GM23248 (cell line): ENCODE data around the gene KCNQ5. TPM values are rescaled to one million over a fixed set of nuclear protein-coding genes. Genes with fewer than 3 reads are reported as not detected.
A peak's percentile ranks its signal among the peaks of the same experiment; 100 is the strongest.

Experiments
- DNase-seq: peaks from one replicate; pipeline ENCODE4 v3.0.0-alpha.2; 2015
- H2AFZ ChIP-seq: fragments of 200-600 bp; sonication (generic); 2 replicates; pipeline ENCODE4 v1.6.1; 2016; ENCODE audit warnings: antibody characterized with exemption
- H3F3A ChIP-seq: fragments of 200-600 bp; sonication (generic); 2 replicates; pipeline ENCODE4 v1.6.1; 2016; ENCODE audit warnings: mild to moderate bottlenecking, antibody characterized with exemption, mixed run types; ENCODE audit not compliant: insufficient read depth
- H3K27ac ChIP-seq: fragments of 200-600 bp; sonication (generic); 2 replicates; pipeline ENCODE4 v1.5.1; 2016; ENCODE audit warnings: mild to moderate bottlenecking
- H3K27me3 ChIP-seq: fragments of 200-600 bp; sonication (generic); replicated peaks from 2 replicates; pipeline ENCODE4 v1.6.1; 2016; ENCODE audit warnings: mild to moderate bottlenecking; ENCODE audit not compliant: insufficient read depth
- H3K36me3 ChIP-seq: fragments of 200-600 bp; sonication (generic); 2 replicates; pipeline ENCODE4 v1.6.1; 2016; ENCODE audit warnings: low read depth, mild to moderate bottlenecking
- H3K4me1 ChIP-seq: fragments of 200-600 bp; sonication (generic); 2 replicates; pipeline ENCODE4 v1.6.1; 2016; ENCODE audit warnings: mild to moderate bottlenecking; ENCODE audit not compliant: insufficient read depth
- H3K4me2 ChIP-seq: fragments of 200-600 bp; sonication (generic); one replicate; pipeline ENCODE4 v1.6.1; 2016; ENCODE audit warnings: mild to moderate bottlenecking; ENCODE audit not compliant: unreplicated experiment
- H3K4me3 ChIP-seq: fragments of 200-600 bp; sonication (generic); 2 replicates; pipeline ENCODE4 v1.5.1; 2016; ENCODE audit warnings: mild to moderate bottlenecking
- H3K79me2 ChIP-seq: fragments of 200-600 bp; sonication (generic); 2 replicates; pipeline ENCODE4 v1.6.1; 2016; ENCODE audit warnings: mild to moderate bottlenecking; ENCODE audit not compliant: insufficient read depth
- H3K9ac ChIP-seq: fragments of 200-600 bp; sonication (generic); 2 replicates; pipeline ENCODE4 v1.6.1; 2016; ENCODE audit warnings: mild to moderate bottlenecking
- H3K9me2 ChIP-seq: fragments of 200-600 bp; sonication (generic); 2 replicates; pipeline ENCODE4 v1.6.1; 2016; ENCODE audit warnings: mixed run types, mild to moderate bottlenecking, moderate library complexity; ENCODE audit not compliant: insufficient read depth
- H3K9me3 ChIP-seq: fragments of 200-600 bp; sonication (generic); one replicate; pipeline ENCODE4 v1.6.1; 2017; ENCODE audit warnings: low read depth
- H4K20me1 ChIP-seq: fragments of 200-600 bp; sonication (generic); 2 replicates; pipeline ENCODE4 v1.6.0; 2016; ENCODE audit not compliant: insufficient read depth
- EZH2 ChIP-seq: fragments of 200-600 bp; sonication (generic); IDR thresholded peaks from 2 replicates; pipeline ENCODE4 v1.6.1; 2018; ENCODE audit warnings: antibody characterized with exemption, mild to moderate bottlenecking; ENCODE audit not compliant: insufficient read depth, poor library complexity, severe bottlenecking
- EZH2phosphoT487 ChIP-seq: fragments of 200-600 bp; sonication (generic); IDR thresholded peaks from 2 replicates; pipeline ENCODE4 v1.6.1; 2018; ENCODE audit warnings: antibody characterized with exemption, moderate library complexity, mild to moderate bottlenecking, low read depth; ENCODE audit not compliant: insufficient read depth
- WGBS, 2 experiments: methylation state at CpG; one replicate each; pipeline ENCODE4 v1.1.6; 2015 to 2017; ENCODE audit warnings: low lambda C conversion rate in 2 of 2, low coverage in 1 of 2; ENCODE audit errors: missing lambda C conversion rate in 2 of 2; 5-methylcytosine and 5-hydroxymethylcytosine counted together
- in situ Hi-C: fragments of 300-500 bp; cut with MboI; formaldehyde crosslinking; loops from 2 replicates; pipeline ENCODE4 v1.15.0; 2020
- polyA plus RNA-seq: library from polyadenylated mRNA; unstranded; fragments of >200 nt; fragmentation: Nextera tagmentation; extraction: Ambion mirVana; gene quantifications from 2 replicates; pipeline ENCODE4 v1.2.1, GENCODE V29; 2016
- total RNA-seq: library from RNA; depleted of rRNA; stranded (reverse); fragments of >200 nt; shearing (Covaris generic); gene quantifications from 2 replicates; pipeline ENCODE4 v1.2.3, GENCODE V29; 2014

KCNQ5 gene
- total and polyA plus RNA-seq, 2 experiments from 2014 or later, result 5.7 to 10.8 TPM

DNA sequence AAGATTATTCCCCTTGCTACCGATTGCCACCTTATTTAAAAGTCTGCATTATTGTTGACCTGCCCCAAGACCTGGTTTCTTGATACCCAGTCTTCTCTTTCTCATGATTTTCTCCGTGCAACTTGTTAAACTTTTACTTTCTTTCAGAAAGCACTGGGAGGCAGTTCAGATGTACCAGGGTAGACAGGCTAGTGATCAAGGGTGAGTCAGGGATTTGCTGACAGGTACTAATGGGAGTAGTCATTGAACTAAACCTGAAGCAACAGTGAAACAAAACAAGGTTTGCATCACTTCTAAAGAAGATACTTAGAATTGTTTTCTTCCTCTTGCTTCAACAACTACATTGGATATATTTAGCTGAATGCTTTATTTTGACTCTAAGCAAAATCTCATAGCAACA is 124.4 kb downstream of the KCNQ5 start:
- H3K79me2 ChIP-seq, result peaks cover 44% of the 10 kb centered on the region
- no peaks in the 10 kb centered on the region for H3K27me3 ChIP-seq
- no peaks in the 10 kb centered on the region for H4K20me1 ChIP-seq
- 36 to 46% methylated on average over 2 of the region's 2 CpGs for WGBS, 2 experiments
- H3K27ac ChIP-seq, result no peak overlapping the region
- H3K36me3 ChIP-seq, result no peaks in the 10 kb centered on the region
- H3K4me1 ChIP-seq, result peaks cover 16% of the 10 kb centered on the region
- no peak overlapping the region for H3K4me2 ChIP-seq
- H2AFZ ChIP-seq, result no peak overlapping the region
- no peaks in the 10 kb centered on the region for H3K9me3 ChIP-seq
- TF ChIP-seq EZH2 (no peak), EZH2phosphoT487 (no peak)
- H3K4me3 ChIP-seq, result no peak overlapping the region
- in situ Hi-C loops, result no loop called here
- peak; percentile 67 for DNase-seq
- H3K9ac ChIP-seq, result no peak overlapping the region
- no peaks in the 10 kb centered on the region for H3K9me2 ChIP-seq
- 0 out of 2 replicates have a peak, but pooled peaks cover 12% of the 10 kb centered on the region for H3F3A ChIP-seq

DNA sequence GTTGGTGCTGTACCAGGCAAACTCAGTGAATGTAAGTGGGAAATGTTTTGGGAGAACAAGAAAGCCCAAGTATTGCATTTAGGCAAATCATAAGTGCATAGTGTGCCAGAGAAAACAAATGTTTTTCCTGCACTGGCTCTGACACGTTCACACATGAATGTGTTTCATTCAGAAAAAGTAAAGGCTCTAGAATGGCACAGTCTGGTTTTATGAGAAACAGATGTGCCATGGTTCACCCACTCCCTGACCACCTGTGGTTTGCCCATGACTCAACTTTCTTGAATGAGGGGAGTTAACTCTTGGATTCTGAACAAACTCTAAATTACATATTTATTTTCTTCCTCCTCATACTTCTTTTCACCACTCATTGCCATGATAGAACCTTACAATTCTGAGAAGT is 126.9 kb downstream of the KCNQ5 start:
- Histone ChIP-seq H3K9me2 (no peaks in the 10 kb centered on the region), H3K27me3 (no peaks in the 10 kb centered on the region), H3K9ac (no peak overlapping the region), H3F3A (0 out of 2 replicates have a peak, but pooled peaks cover 12% of the 10 kb centered on the region), H3K9me3 (no peaks in the 10 kb centered on the region), H3K79me2 (peaks cover 43% of the 10 kb centered on the region), H4K20me1 (no peaks in the 10 kb centered on the region), H3K4me2 (no peak overlapping the region), H3K4me1 (peaks cover 16% of the 10 kb centered on the region), H3K4me3 (peak overlapping the region; percentile 15; the same call in 1 of the 2 replicates), H3K36me3 (no peaks in the 10 kb centered on the region), H3K27ac (peak overlapping the region; percentile 56), H2AFZ (no peak overlapping the region)
- WGBS, 2 experiments, result 0 to 5% methylated on average over 1 of the region's 1 CpG
- in situ Hi-C loops, result no loop called here
- DNase-seq, result peak; percentile 93
- TF ChIP-seq EZH2phosphoT487, result no peak
- TF ChIP-seq EZH2, result no peak

GRCh38 chr6:72755752-72756151 is 133.9 kb downstream of the KCNQ5 start:
- TF ChIP-seq EZH2 (no peak), EZH2phosphoT487 (no peak)
- peaks cover 51% of the 10 kb centered on the region for H3K79me2 ChIP-seq
- 55 to 70% methylated on average over 2 of the region's 2 CpGs for WGBS, 2 experiments
- DNase-seq, result no peak
- H3K36me3 ChIP-seq, result no peaks in the 10 kb centered on the region
- no peaks in the 10 kb centered on the region for H3K9me3 ChIP-seq
- no peaks in the 10 kb centered on the region for H4K20me1 ChIP-seq
- no peaks in the 10 kb centered on the region for H3F3A ChIP-seq
- in situ Hi-C loops, result no loop called here
- H2AFZ ChIP-seq, result no peak overlapping the region
- peaks cover 18% of the 10 kb centered on the region for H3K4me1 ChIP-seq
- no peaks in the 10 kb centered on the region for H3K27me3 ChIP-seq
- H3K4me3 ChIP-seq, result no peak overlapping the region
- no peak overlapping the region for H3K27ac ChIP-seq
- H3K9me2 ChIP-seq, result no peaks in the 10 kb centered on the region
- H3K9ac ChIP-seq, result no peak overlapping the region
- H3K4me2 ChIP-seq, result no peak overlapping the region

DNA sequence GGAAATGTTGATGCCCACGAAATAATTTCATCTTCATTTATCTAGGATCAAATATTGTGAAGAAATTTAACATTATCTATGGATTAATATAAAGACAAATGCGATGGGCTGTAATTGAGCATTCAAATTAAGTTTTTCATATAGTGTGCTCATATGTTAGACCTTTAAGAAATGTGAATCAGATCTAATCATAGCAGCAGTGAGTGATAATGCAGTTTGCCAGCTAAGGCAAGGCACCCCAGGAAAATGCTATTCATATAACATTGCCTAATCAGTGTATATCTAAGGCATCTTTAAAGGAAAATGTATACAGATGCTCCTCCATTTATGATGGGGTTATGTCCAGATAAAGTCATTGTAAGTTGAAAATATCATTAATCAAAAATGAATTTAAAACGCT is 135.2 kb downstream of the KCNQ5 start:
- H3K79me2 ChIP-seq, result peaks cover 47% of the 10 kb centered on the region
- no peaks in the 10 kb centered on the region for H3K27me3 ChIP-seq
- H3K9ac ChIP-seq, result no peak overlapping the region
- WGBS, 2 experiments, result 70 to 73% methylated on average over 3 of the region's 3 CpGs
- in situ Hi-C loops, result no loop called here
- H3K9me2 ChIP-seq, result no peaks in the 10 kb centered on the region
- H2AFZ ChIP-seq, result no peak overlapping the region
- H3K36me3 ChIP-seq, result no peaks in the 10 kb centered on the region
- H3K4me3 ChIP-seq, result no peak overlapping the region
- H4K20me1 ChIP-seq, result no peaks in the 10 kb centered on the region
- TF ChIP-seq EZH2, result no peak
- TF ChIP-seq EZH2phosphoT487, result no peak
- H3F3A ChIP-seq, result no peaks in the 10 kb centered on the region
- peak; percentile 48 for DNase-seq
- H3K27ac ChIP-seq, result no peak overlapping the region
- H3K9me3 ChIP-seq, result no peaks in the 10 kb centered on the region
- peaks cover 18% of the 10 kb centered on the region for H3K4me1 ChIP-seq
- no peak overlapping the region for H3K4me2 ChIP-seq

- Histone ChIP-seq H3K4me3 (no peak overlapping the region), H4K20me1 (no peaks in the 10 kb centered on the region), H3K4me1 (peaks cover 18% of the 10 kb centered on the region), H2AFZ (no peak overlapping the region), H3K79me2 (peaks cover 47% of the 10 kb centered on the region), H3K9ac (no peak overlapping the region), H3K9me2 (no peaks in the 10 kb centered on the region), H3F3A (no peaks in the 10 kb centered on the region), H3K9me3 (no peaks in the 10 kb centered on the region), H3K27me3 (no peaks in the 10 kb centered on the region), H3K27ac (no peak overlapping the region), H3K36me3 (no peaks in the 10 kb centered on the region), H3K4me2 (no peak overlapping the region)
- in situ Hi-C loops, result no loop called here
- 91 to 95% methylated on average over 1 of the region's 1 CpG for WGBS, 2 experiments
- TF ChIP-seq EZH2phosphoT487, result no peak
- no peak for TF ChIP-seq EZH2
- DNase-seq, result no peak
These were observed 136.1 kb downstream of the KCNQ5 start for GRCh38 chr6:72757926-72758325.
